AG10803 (cell line): ENCODE measurements around the gene HOXD9.

Experiments
- DNase-seq: peaks from one replicate; pipeline ENCODE4 v3.0.0; 2010; ENCODE audit warnings: low read depth
- H3K4me3 ChIP-seq: 2 replicates; pipeline ENCODE4 v1.5.1; 2011; ENCODE audit warnings: mild to moderate bottlenecking, low read length, control low read depth
- CTCF ChIP-seq: conservative IDR thresholded peaks from 2 replicates; pipeline ENCODE4 v1.5.1; 2011; ENCODE audit warnings: mild to moderate bottlenecking, low read length, control low read depth, inconsistent platforms

The HOXD9 gene

GRCh38 chr2:176152350-176153181, 30.0 kb downstream of the HOXD9 start:
- no peak for DNase-seq
- H3K4me3 ChIP-seq, result peak overlapping the region; percentile 17
- TF ChIP-seq CTCF, result no peak

DNA sequence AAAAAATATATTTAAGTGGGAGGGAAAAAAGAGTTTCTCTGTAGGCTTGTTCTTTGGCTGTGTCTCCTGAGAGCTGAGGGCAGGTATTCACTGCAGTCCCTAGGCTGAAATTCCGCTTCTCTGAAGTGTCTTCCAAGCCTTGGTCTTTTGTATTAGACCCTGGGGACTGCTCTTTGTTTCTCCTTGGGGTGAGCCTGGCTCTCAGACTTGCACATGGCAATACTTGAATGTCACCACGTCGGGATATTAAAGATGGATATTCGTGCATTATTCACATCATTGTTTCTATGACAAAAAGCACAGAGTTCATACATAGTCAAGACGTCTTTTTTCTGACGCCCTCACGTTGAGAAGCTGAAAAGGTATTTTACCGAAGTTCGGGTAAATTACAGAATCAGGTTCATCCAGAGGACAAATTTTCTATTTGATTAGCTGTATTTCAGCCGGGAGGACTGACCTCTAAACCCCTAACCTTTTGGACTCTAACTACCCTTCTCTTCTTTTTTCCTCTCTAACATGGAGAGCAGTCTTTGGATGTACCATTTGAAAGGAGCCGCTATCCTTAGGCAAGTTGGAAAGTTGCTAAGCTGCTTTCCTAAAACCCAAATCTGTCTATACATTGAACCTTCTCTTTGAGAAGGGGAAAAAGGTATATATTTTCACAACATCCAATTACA, 32.2 kb downstream of the HOXD9 start:
- no peak overlapping the region for H3K4me3 ChIP-seq
- no peak for TF ChIP-seq CTCF
- no peak for DNase-seq

- H3K4me3 ChIP-seq, result no peak overlapping the region
- no peak for DNase-seq
- no peak for TF ChIP-seq CTCF
Measured at GRCh38 chr2:176155356-176156044, 33.0 kb downstream of the HOXD9 start.

- H3K4me3 ChIP-seq, result peak overlapping the region; percentile 58; the same call in 1 of the 2 replicates
- DNase-seq, result no peak
- no peak for TF ChIP-seq CTCF
Measured at GRCh38 chr2:176156301-176156806, 33.8 kb downstream of the HOXD9 start.

- no peak for TF ChIP-seq CTCF
- peak within 1 kb of the TSS; percentile 58 for H3K4me3 ChIP-seq
- peak; percentile 39 for DNase-seq
Measured at GRCh38 chr2:176156807-176157498, 34.4 kb downstream of the HOXD9 start, which contains the start of gene HOXD3. HOXD3 (plus strand) TSS chr2:176157307; CDS start chr2:176169115, 11,808 bp downstream.

GRCh38 chr2:176157499-176158185, 35.1 kb downstream of the HOXD9 start:
- peak; percentile 45 for DNase-seq

More at GRCh38 chr2:176157499-176158185, 35.1 kb downstream of the HOXD9 start:
- TF ChIP-seq CTCF, result no peak
- peak overlapping the region; percentile 58 for H3K4me3 ChIP-seq
